ENCODE results near the gene JAG2. TPM values are rescaled to one million over a fixed set of nuclear protein-coding genes. Genes with fewer than 3 reads are reported as not detected.

The JAG2 gene
- total RNA-seq, 4 donors from 2014 or later = 5.4 to 29.9 (median 6.6) TPM

- WGBS, 2 donors (ENCODE audit: low coverage in 1 of 2) = 25% methylated on average over 4 of the region's 4 CpGs; no CpG with 5 or more reads in 1 of the 2 donors
- intact Hi-C loops (cut with DNase I; ENCODE audit: low total_unique reads) = no loop called here
Observed at GRCh38 chr14:105185973-105186372, 17.4 kb upstream of the JAG2 start.

GRCh38 chr14:105185001-105185400 is 16.4 kb upstream of the JAG2 start:
- peaks cover 32% of the 10 kb centered on the region for H3K27me3 ChIP-seq
- H3K4me1 ChIP-seq = peaks cover 6 to 13% (median 8%) of the 10 kb centered on the region in 4 donors
- no peak overlapping the region for H3K4me3 ChIP-seq
- 79% methylated on average over 16 of the region's 18 CpGs; no CpG with 5 or more reads in 1 of the 2 donors for WGBS, 2 donors (ENCODE audit: low coverage in 1 of 2)
- intact Hi-C loops (cut with DNase I; ENCODE audit: low total_unique reads) (no loop called here), in situ Hi-C loops (cut with MboI; ENCODE audit: low pct_ligation_motif_present in 1 of 4, low pct_unique_long_range_greater_than_20kb in 1 of 4, low sequenced_read_pairs in 3 of 4) (no loop called here)
- DNase-seq = no peak
- H3K9me3 ChIP-seq = peaks cover 0 to 4% of the 10 kb centered on the region in 2 donors
- no peaks in the 10 kb centered on the region for H3K36me3 ChIP-seq
- TF ChIP-seq CTCF (IDR thresholded peaks at IDR 0.05) (no peak), POLR2A (IDR thresholded peaks at IDR 0.05) (no peak), POLR2AphosphoS5 (IDR thresholded peaks at IDR 0.05) (no peak), EP300 (IDR thresholded peaks at IDR 0.05; ENCODE audit: low read depth) (no peak)
- no peak overlapping the region for H3K27ac ChIP-seq

More at GRCh38 chr14:105185973-105186372, 17.4 kb upstream of the JAG2 start:
- H3K27ac ChIP-seq = no peak overlapping the region
- TF ChIP-seq EP300 (IDR thresholded peaks at IDR 0.05; ENCODE audit: low read depth) = no peak
- TF ChIP-seq POLR2A (IDR thresholded peaks at IDR 0.05) = no peak
- H3K36me3 ChIP-seq = no peaks in the 10 kb centered on the region
- no peak overlapping the region for H3K4me3 ChIP-seq
- DNase-seq = no peak
- in situ Hi-C loops (cut with MboI; ENCODE audit: low pct_ligation_motif_present in 1 of 4, low pct_unique_long_range_greater_than_20kb in 1 of 4, low sequenced_read_pairs in 3 of 4) = no loop called here
- H3K9me3 ChIP-seq = peaks cover 0 to 4% of the 10 kb centered on the region in 2 donors
- peaks cover 0 to 6% (median 2%) of the 10 kb centered on the region in 4 donors for H3K4me1 ChIP-seq
- H3K27me3 ChIP-seq = peaks cover 35% of the 10 kb centered on the region

GRCh38 chr14:105184461-105184860 is 15.9 kb upstream of the JAG2 start:
- H3K27me3 ChIP-seq = peaks cover 27% of the 10 kb centered on the region
- peaks cover 6 to 15% (median 11%) of the 10 kb centered on the region in 4 donors for H3K4me1 ChIP-seq
- H3K4me3 ChIP-seq = no peak overlapping the region
- intact Hi-C loops (cut with DNase I; ENCODE audit: low total_unique reads) = no loop called here
- H3K27ac ChIP-seq = no peak overlapping the region
- peaks cover 0 to 4% of the 10 kb centered on the region in 2 donors for H3K9me3 ChIP-seq
- whole genome bisulfite sequencing, 2 donors (ENCODE audit: low coverage in 1 of 2) = 52 to 60% methylated on average over 1 to 9 of the region's 9 CpGs
- H3K36me3 ChIP-seq = no peaks in the 10 kb centered on the region
- TF ChIP-seq POLR2AphosphoS5 (IDR thresholded peaks at IDR 0.05) (no peak), POLR2A (IDR thresholded peaks at IDR 0.05) (no peak), EP300 (IDR thresholded peaks at IDR 0.05; ENCODE audit: low read depth) (no peak), CTCF (IDR thresholded peaks at IDR 0.05) (no peak)
- no peak for DNase-seq
- in situ Hi-C loops (cut with MboI; ENCODE audit: low pct_ligation_motif_present in 1 of 4, low pct_unique_long_range_greater_than_20kb in 1 of 4, low sequenced_read_pairs in 3 of 4) = no loop called here

DNA sequence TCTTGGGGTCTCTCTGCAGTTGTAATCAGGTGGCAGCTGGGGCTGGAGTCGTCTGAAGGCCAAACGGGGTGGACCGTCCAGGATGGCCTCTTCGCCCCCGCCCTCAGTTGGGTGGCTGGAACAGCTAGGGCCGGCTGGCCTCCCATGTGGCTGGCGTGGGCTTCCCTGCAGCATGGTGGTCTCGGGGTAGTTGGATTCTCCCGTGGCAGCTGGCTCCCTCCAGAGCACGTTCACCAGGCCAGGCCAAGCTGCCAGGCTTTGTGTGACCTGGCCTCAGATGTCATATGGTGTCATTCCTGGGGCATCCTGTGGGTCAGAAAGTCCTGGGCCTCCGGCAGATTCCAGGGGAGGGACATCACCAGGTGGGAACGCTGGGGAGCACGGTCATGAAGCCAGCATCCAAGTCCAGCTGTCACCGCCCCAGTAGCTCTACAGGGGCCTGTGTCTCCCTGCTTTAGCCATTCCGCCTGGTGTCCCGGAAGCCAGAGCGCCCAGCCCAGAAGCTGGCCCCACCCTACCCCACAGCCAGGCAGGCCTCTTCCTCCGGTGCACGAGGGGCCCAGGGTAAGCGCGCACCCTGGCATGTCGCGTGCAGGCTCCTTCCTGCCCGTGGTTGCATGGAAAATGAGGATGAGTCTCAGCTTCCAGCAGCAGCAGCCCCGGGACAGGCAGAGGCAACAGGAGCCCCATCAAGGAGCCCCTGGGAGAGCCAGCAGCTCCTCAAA is 13.9 kb upstream of the JAG2 start:
- intact Hi-C loops (cut with DNase I; ENCODE audit: low total_unique reads) (no loop called here), in situ Hi-C loops (cut with MboI; ENCODE audit: low pct_ligation_motif_present in 1 of 4, low pct_unique_long_range_greater_than_20kb in 1 of 4, low sequenced_read_pairs in 3 of 4) (no loop called here)
- Histone ChIP-seq H3K36me3 (no peaks in the 10 kb centered on the region), H3K27ac (no peak overlapping the region), H3K4me1 (peaks cover 6 to 15% (median 11%) of the 10 kb centered on the region in 4 donors), H3K9me3 (no peaks in the 10 kb centered on the region), H3K27me3 (peaks cover 10% of the 10 kb centered on the region), H3K4me3 (no peak overlapping the region)
- no peak for TF ChIP-seq CTCF (IDR thresholded peaks at IDR 0.05)
- WGBS, 2 donors (ENCODE audit: low coverage in 1 of 2) = 82% methylated on average over 23 of the region's 25 CpGs; no CpG with 5 or more reads in 1 of the 2 donors
- no peak for DNase-seq
